Left ventricle myocardium inferior (tissue), 1 donor: ENCODE results near the gene HEXIM2. TPM values are rescaled to one million over a fixed set of nuclear protein-coding genes. Genes with fewer than 3 reads are reported as not detected.
A peak's percentile ranks its signal among the peaks of the same experiment; 100 is the strongest.

Experiments used
- DNase-seq: peaks from one replicate; pipeline ENCODE4 v3.0.0-alpha.2; 2020
- H3K27ac ChIP-seq: fragments of 200-600 bp; replicated peaks from 2 replicates; pipeline ENCODE4 v1.8.0; 2021
- H3K27me3 ChIP-seq: fragments of 200-600 bp; 2 replicates; pipeline ENCODE4 v1.8.0; 2021; ENCODE audit warnings: low read depth
- H3K36me3 ChIP-seq: fragments of 200-600 bp; 2 replicates; pipeline ENCODE4 v1.8.0; 2021
- H3K4me1 ChIP-seq: fragments of 200-600 bp; 2 replicates; pipeline ENCODE4 v1.8.0; 2021
- H3K4me3 ChIP-seq: fragments of 200-600 bp; 2 replicates; pipeline ENCODE4 v1.8.0; 2021; ENCODE audit warnings: mild to moderate bottlenecking, moderate library complexity
- H3K9me3 ChIP-seq: fragments of 200-600 bp; replicated peaks from 2 replicates; pipeline ENCODE4 v1.8.0; 2021
- CTCF ChIP-seq: fragments of 200-600 bp; IDR thresholded peaks from 2 replicates; pipeline ENCODE4 v1.8.0; 2021; ENCODE audit warnings: antibody characterized with exemption, mild to moderate bottlenecking, borderline replicate concordance
- intact Hi-C: fragments of 100-400 bp; cut with micrococcal nuclease; formaldehyde crosslinking; loops from one replicate; pipeline ENCODE4 v1.11.0; 2022
- total RNA-seq: library from RNA; stranded (reverse); fragmentation: NEBNext Ultra II Directional; extraction: Animal tissue kit (Norgen Biotek cat#: 25700); gene quantifications from one replicate; pipeline ENCODE4 v1.2.1, GENCODE V29; 2021
- donor health status: DM: no; HTN: yes; CAD: no; lungs with severe emphysema.

HEXIM2 gene
- total RNA-seq, 1 donor from 2014 or later, result 7.0 TPM

- intact Hi-C loops, result no loop called here
Measured at GRCh38 chr17:45150911-45151809, 10.5 kb upstream of the HEXIM2 start.

GRCh38 chr17:45155029-45155428, 6.6 kb upstream of the HEXIM2 start:
- Histone ChIP-seq H3K4me1 (peaks cover 83% of the 10 kb centered on the region), H3K4me3 (no peak overlapping the region), H3K27ac (peak overlapping the region; percentile 49), H3K36me3 (no peaks in the 10 kb centered on the region), H3K27me3 (no peaks in the 10 kb centered on the region), H3K9me3 (no peaks in the 10 kb centered on the region)
- no peak for TF ChIP-seq CTCF
- intact Hi-C loops, result no loop called here
- DNase-seq, result no peak

More at GRCh38 chr17:45150911-45151809, 10.5 kb upstream of the HEXIM2 start:
- Histone ChIP-seq H3K36me3 (no peaks in the 10 kb centered on the region), H3K9me3 (no peaks in the 10 kb centered on the region), H3K27me3 (no peaks in the 10 kb centered on the region), H3K27ac (peak overlapping the region; percentile 96), H3K4me1 (peaks cover 75% of the 10 kb centered on the region), H3K4me3 (peak overlapping the region; percentile 87)
- TF ChIP-seq CTCF, result no peak
- DNase-seq, result no peak

- Histone ChIP-seq H3K4me3 (no peak overlapping the region), H3K36me3 (no peaks in the 10 kb centered on the region), H3K27me3 (no peaks in the 10 kb centered on the region), H3K4me1 (peaks cover 83% of the 10 kb centered on the region), H3K9me3 (no peaks in the 10 kb centered on the region), H3K27ac (peak overlapping the region; percentile 49)
- no peak for DNase-seq
- intact Hi-C loops, result no loop called here
- no peak for TF ChIP-seq CTCF
Measured at GRCh38 chr17:45155483-45155882, 6.2 kb upstream of the HEXIM2 start.

GRCh38 chr17:45156242-45156641, 5.4 kb upstream of the HEXIM2 start:
- no peak overlapping the region for H3K4me3 ChIP-seq
- no peak for TF ChIP-seq CTCF
- no peaks in the 10 kb centered on the region for H3K36me3 ChIP-seq
- DNase-seq, result no peak
- H3K4me1 ChIP-seq, result peaks cover 83% of the 10 kb centered on the region
- no peaks in the 10 kb centered on the region for H3K27me3 ChIP-seq
- H3K9me3 ChIP-seq, result no peaks in the 10 kb centered on the region
- intact Hi-C loops, result no loop called here
- peak overlapping the region; percentile 49 for H3K27ac ChIP-seq

- Histone ChIP-seq H3K27me3 (no peaks in the 10 kb centered on the region), H3K9me3 (no peaks in the 10 kb centered on the region), H3K4me1 (peaks cover 65% of the 10 kb centered on the region), H3K4me3 (peak overlapping the region; percentile 89), H3K36me3 (no peaks in the 10 kb centered on the region), H3K27ac (peak overlapping the region; percentile 100)
- DNase-seq, result peak; percentile 74
- intact Hi-C loops, result no loop called here
- TF ChIP-seq CTCF, result peak; percentile 50
Measured at GRCh38 chr17:45160447-45161287, 1.0 kb upstream of the HEXIM2 start.
